GM06990 (cell line): ENCODE data around the gene FOXK1.

Experiments used
- DNase-seq: peaks from one replicate; pipeline ENCODE4 v3.0.0-alpha.2; 2011; ENCODE audit not compliant: insufficient read length; ENCODE audit errors: extremely low read depth
- H3K27me3 ChIP-seq: replicated peaks from 2 replicates; pipeline ENCODE4 v1.6.0; 2011; ENCODE audit warnings: low read length; ENCODE audit not compliant: control insufficient read depth, insufficient read depth
- H3K36me3 ChIP-seq: 2 replicates; pipeline ENCODE4 v1.5.1; 2011; ENCODE audit warnings: low read length; ENCODE audit not compliant: control insufficient read depth, insufficient read depth
- H3K4me3 ChIP-seq: replicated peaks from 2 replicates; pipeline ENCODE4 v1.5.1; 2011; ENCODE audit warnings: low read depth, mild to moderate bottlenecking, control low read depth, low read length
- TF ChIP-seq, protein P1 (sequence below): IDR thresholded peaks from 2 replicates; pipeline ENCODE4 v1.5.1; 2011; ENCODE audit warnings: low read length, control low read depth, mild to moderate bottlenecking, inconsistent platforms; ENCODE audit not compliant: insufficient read depth, poor library complexity, severe bottlenecking

FOXK1 gene

GRCh38 chr7:4772306-4772705 is 90.2 kb downstream of the FOXK1 start:
- no peak overlapping the region for H3K4me3 ChIP-seq
- H3K36me3 ChIP-seq = peaks cover 3% of the 10 kb centered on the region
- no peak for DNase-seq
- TF ChIP-seq, protein P1, sequence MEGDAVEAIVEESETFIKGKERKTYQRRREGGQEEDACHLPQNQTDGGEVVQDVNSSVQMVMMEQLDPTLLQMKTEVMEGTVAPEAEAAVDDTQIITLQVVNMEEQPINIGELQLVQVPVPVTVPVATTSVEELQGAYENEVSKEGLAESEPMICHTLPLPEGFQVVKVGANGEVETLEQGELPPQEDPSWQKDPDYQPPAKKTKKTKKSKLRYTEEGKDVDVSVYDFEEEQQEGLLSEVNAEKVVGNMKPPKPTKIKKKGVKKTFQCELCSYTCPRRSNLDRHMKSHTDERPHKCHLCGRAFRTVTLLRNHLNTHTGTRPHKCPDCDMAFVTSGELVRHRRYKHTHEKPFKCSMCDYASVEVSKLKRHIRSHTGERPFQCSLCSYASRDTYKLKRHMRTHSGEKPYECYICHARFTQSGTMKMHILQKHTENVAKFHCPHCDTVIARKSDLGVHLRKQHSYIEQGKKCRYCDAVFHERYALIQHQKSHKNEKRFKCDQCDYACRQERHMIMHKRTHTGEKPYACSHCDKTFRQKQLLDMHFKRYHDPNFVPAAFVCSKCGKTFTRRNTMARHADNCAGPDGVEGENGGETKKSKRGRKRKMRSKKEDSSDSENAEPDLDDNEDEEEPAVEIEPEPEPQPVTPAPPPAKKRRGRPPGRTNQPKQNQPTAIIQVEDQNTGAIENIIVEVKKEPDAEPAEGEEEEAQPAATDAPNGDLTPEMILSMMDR = no peak
- H3K27me3 ChIP-seq = no peaks in the 10 kb centered on the region

GRCh38 chr7:4774007-4774406 is 91.9 kb downstream of the FOXK1 start:
- Histone ChIP-seq H3K36me3 (peaks cover 3% of the 10 kb centered on the region), H3K27me3 (no peaks in the 10 kb centered on the region), H3K4me3 (no peak overlapping the region)
- no peak for DNase-seq
- TF ChIP-seq, protein P1 = no peak

DNA sequence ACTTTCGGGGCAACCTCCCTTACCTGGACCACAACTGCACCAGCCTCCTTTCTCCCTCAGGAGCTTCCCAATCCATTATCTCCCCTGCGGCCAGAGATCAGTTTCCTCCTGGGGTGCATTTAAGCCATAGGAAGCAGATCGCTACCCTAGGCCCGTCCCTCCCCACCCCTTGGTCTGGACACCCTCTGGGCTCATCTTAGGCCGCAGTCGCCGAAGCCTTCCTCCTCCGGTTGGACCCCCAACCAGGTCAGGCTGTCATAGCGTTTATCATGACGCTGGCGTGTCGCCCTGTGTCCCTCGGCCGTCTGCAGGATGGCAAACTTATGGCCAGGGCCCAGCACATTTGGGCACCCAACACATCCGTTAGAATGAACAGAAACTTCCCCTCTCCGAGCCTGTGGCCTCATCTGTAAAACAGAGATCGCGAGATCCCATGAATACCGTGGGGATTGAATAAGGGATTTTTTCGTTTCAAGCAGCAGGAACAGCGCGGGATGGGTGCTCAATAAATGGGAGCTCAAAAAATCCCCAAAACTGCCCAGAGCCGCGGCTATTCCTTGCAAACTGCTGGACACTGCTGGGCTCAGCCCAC is 92.7 kb downstream of the FOXK1 start:
- H3K4me3 ChIP-seq = peak overlapping the region; percentile 85
- no peaks in the 10 kb centered on the region for H3K27me3 ChIP-seq
- TF ChIP-seq, protein P1 = no peak
- peaks cover 3% of the 10 kb centered on the region for H3K36me3 ChIP-seq
- no peak for DNase-seq

- DNase-seq = peak; percentile 98
- TF ChIP-seq, protein P1 = no peak
- H3K36me3 ChIP-seq = peaks cover 5% of the 10 kb centered on the region
Measured at GRCh38 chr7:4775250-4775847, 93.3 kb downstream of the FOXK1 start, which contains the start of gene AP5Z1. Gene AP5Z1 (plus strand): TSS chr7:4775623. CDS start chr7:4775716, 93 bp downstream.

GRCh38 chr7:4775848-4776623 is 93.9 kb downstream of the FOXK1 start:
- no peaks in the 10 kb centered on the region for H3K27me3 ChIP-seq
- peaks cover 6% of the 10 kb centered on the region for H3K36me3 ChIP-seq
- H3K4me3 ChIP-seq = peak overlapping the region; percentile 85
- TF ChIP-seq, protein P1 = no peak
- DNase-seq = no peak

More at GRCh38 chr7:4775250-4775847, 93.3 kb downstream of the FOXK1 start, which contains the start of gene AP5Z1:
- Histone ChIP-seq H3K27me3 (no peaks in the 10 kb centered on the region), H3K4me3 (peak within 1 kb of the TSS; percentile 85)
